ENCODE measurements around the gene DCUN1D5.

The DCUN1D5 gene

DNA sequence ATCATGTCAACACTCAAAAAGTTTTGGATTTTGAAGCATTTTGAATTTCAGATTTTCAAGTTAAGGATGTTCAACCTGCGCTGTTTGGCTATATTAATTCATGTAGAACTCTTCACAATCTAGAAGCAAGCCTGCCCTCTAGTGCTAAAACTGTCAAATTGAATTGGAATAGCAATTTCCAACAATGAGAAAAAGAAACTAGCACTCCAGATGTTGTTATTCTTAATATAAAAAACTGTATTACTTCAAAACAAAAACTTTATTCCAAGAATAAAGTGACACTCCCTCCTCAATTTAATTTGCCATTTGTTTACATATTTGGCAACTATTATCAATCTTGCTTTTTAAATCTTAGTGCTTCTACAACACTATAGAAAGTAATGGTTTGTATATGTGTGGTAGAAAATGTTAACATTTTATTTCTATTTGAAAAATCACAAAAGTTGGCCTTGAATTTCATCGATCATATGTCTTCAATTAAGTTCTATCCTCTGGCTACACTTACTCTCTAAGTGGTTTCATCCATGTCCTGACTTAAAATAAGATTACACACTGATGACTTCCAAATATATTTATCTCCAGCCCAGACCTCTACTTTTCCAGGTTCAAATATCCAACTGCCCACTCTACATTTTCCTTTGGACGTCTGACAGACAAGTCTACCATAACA, 36.6 kb downstream of the DCUN1D5 start:
- no peak for DNase-seq (ENCODE audit: low read depth in 2 of 3, low spot score in 1 of 3)

DNA sequence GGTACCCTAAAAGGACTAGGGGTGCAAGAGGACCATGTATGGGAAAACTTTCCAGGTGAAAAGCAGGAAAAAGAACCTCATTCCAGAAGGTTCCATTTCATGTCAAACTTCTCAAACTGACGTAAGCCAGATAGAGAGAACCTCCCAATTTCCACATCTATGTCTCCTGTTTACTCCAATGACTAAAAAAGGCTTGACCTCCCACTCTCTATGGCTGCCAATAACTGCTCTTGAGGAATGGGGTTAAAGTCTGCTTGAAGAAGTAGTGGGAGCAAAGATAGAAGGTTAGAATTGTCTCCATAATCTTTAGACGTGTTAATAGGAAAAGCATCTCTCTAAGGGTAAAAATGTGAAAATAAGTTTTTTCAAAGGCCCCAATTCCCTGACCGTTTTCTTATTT, 38.0 kb downstream of the DCUN1D5 start:
- DNase-seq (ENCODE audit: low read depth in 2 of 3, low spot score in 1 of 3): no peak

DNA sequence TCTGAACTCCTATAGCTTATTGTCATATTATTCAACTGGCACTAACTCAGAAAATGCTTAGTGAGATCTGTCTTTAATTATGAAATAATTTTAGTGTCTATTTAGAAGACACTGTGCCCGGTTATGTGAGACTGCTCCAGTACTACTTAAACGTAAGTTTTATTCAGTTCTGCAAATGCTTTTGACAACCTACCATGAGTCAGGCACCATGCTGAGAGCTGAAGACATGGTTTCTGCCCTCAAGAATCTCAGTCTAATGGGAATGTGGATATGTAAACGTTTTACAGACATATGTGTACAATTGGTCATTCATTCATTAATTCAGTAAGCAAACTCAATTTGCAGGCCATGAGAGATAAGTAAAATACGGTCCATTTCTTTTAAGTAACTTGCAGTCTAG, 40.0 kb downstream of the DCUN1D5 start:
- DNase-seq (ENCODE audit: low read depth in 2 of 3, low spot score in 1 of 3): no peak

- no peak for DNase-seq (ENCODE audit: low read depth in 2 of 3, low spot score in 1 of 3)
These were observed 40.7 kb downstream of the DCUN1D5 start for GRCh38 chr11:103051151-103051801.

DNA sequence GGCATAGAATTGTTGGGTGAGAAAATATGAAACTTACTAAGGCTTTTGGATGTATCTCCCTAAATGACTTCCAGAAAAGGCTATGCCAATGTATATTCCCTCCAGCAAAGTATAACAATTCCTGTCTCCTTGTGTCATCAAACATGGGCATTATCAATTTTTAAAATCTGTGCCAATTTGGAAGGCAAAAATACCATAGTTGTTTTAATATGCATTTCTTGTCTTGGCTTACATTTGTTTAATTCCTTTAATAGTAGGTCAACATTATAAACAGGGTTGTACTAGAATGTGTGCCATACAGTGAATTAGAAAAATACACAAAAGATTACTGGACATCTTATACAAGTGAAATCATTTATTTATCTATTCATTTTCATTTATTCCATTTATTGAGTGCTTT, 41.6 kb downstream of the DCUN1D5 start:
- no peak for DNase-seq (ENCODE audit: low read depth in 2 of 3, low spot score in 1 of 3)

- no peak for DNase-seq (ENCODE audit: low read depth in 2 of 3, low spot score in 1 of 3)
These were observed 44.1 kb downstream of the DCUN1D5 start for GRCh38 chr11:103047837-103048236.

DNA sequence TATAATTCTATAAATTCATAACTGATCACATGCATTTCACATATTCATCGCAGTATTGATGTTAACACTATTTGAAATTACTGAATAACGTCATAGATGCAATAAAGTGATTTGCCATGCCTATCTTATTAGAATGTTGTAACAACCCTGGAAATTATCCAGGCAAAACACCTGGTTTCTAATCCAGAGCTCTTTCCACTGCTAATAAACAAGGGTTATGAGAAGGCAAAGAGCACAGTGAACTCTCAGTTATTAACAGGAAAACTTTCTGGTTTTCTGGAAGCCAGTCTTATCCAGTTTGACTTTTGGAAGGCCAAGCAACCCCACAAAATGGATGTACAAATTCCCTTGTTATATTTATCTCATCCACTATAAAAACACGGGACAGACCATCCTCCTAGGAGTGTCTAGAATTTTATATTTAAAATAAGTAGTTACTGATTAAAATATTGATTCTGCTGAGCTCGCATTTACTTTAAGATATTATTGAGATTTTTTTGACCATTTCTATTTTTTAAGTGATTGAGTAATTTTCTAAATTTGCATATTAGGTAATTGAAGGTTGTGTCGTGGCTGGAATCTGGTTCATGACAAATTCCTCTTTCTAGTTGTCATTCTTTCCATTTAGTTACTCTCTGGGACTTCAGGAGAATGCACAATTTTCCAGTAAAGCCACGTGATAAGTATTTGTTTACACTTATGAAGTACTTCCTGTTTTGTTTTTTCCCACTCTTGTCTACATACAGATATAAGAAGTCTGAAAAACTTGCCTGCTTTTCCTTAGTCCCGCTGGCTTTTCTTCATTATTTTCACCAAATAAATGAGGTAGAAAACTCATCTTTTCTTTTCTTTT, 47.9 kb downstream of the DCUN1D5 start:
- DNase-seq (ENCODE audit: low read depth in 2 of 3, low spot score in 1 of 3): no peak

DNA sequence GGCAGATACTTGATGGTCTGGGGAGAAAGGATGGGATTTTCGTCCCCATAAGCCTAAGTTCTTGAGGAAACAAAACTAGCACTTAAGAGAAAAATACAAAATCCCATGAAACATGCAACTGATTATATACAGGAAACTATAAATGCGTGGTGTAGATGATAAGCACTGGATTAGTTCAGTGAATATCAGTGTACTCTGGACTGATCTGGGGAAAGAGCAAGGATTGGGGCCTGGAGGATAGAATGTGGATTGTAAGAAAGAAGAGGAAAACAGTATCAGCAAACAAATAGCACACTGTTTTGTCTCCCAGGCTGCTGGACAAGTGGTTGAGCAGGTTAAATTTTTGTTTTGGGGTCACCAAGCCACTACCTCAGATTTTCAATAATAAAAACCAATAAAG, 49.8 kb downstream of the DCUN1D5 start:
- no peak for DNase-seq (ENCODE audit: low read depth in 2 of 3, low spot score in 1 of 3)

DNA sequence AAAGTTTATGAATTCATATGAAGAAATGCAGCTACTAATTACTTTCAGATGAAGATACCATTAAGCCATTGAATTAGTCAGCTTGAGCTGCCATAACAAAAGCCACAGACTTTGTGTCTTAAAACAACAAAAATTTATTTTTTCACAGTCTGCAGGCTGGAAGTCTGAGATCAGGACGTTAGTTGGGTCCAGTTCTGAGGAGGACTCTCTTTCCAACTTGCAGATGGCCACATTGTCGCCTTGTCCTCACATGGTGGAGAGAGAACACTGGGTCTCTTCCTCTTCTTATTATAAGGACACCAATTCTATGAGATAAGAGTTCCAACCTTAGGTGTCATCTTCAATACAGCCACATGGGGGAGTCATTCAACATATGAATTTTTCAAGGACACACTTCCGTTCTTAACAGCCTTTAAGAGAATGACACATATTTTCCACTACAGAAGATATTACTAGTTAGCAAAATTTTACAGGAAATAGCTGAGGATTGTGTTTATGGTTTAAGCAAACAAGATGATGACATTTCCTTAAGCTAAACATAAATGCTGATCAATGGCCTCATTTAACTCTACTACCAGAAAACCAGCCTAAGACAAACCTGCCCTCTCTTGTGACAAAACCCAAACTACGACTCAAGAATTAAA, 56.0 kb downstream of the DCUN1D5 start:
- DNase-seq (ENCODE audit: low read depth in 2 of 3, low spot score in 1 of 3): peak in 1 of 3 donors; percentile 71

DNA sequence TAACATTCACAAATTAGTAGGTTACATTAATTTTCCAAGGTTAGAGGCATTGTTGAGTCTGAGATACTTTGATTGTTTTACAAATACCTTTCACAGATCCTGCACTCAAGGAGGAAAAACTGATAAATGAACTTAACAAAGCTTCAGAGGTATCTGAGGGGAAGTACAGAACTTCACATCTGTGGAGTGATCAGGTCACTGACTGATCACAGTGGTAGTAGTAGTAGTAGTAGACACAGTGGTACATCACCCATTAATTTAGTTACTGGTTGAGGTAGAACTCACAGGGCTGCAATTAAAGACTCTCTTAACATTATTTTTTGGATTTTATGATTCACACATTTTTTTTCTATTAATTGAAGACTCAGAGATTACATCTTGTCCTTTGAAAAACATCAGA, 56.7 kb downstream of the DCUN1D5 start:
- no peak for DNase-seq (ENCODE audit: low read depth in 2 of 3, low spot score in 1 of 3)

DNA sequence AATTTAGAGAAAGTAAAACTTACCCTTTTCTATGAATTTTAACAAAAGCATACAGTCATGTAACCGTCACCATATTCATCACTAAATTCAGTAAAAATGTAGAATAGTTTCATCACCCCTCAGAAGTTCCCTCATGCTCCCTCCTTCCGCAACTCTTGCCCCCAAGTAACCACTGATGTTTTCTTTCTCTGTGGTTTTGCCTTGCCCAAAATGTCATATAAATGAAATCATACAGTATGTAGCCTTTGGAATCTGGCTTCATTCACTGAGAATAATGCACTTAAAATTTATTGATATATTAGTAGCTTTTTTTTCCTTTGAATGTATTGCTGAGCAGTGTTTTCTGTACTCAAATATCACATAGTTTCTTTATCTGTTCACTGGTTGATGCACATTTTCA, 60.1 kb downstream of the DCUN1D5 start:
- no peak for DNase-seq (ENCODE audit: low read depth in 2 of 3, low spot score in 1 of 3)

GRCh38 chr11:103029401-103029800, 62.6 kb downstream of the DCUN1D5 start:
- no peak for DNase-seq (ENCODE audit: low read depth in 2 of 3, low spot score in 1 of 3)

DNA sequence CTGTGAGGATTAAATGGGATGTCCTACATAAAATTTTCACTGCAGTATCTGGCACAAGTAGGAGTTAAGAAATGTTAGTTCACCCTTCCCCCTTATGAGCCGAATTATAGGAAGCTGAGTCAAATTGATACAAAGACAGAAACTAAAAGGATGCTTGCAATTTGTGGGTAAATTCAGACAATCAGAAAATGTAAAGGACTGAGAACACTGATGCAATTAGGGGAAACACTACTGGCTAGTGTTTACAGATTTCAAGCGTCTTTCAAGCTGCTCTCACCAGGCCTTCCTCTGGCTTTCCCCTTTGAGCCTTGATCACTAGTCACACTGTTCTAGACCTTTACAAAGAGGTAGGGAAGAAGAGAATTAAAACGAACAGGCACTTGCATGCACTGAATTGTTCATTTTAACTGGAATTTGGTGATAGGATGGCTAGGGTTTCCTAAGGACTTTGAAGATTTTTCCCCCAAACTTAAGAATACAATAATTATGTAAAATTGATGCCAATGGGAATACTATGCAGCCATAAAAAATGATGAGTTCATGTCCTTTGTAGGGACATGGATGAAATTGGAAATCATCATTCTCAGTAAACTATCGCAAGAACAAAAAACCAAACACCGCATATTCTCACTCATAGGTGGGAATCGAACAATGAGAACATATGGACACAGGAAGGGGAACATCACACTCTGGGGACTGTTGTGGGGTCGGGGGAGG, 63.5 kb downstream of the DCUN1D5 start:
- peak in 2 of 3 donors; percentile 1 to 8 for DNase-seq (ENCODE audit: low read depth in 2 of 3, low spot score in 1 of 3)

GRCh38 chr11:103024086-103024485, 67.9 kb downstream of the DCUN1D5 start:
- no peak for DNase-seq (ENCODE audit: low read depth in 2 of 3, low spot score in 1 of 3)

DNA sequence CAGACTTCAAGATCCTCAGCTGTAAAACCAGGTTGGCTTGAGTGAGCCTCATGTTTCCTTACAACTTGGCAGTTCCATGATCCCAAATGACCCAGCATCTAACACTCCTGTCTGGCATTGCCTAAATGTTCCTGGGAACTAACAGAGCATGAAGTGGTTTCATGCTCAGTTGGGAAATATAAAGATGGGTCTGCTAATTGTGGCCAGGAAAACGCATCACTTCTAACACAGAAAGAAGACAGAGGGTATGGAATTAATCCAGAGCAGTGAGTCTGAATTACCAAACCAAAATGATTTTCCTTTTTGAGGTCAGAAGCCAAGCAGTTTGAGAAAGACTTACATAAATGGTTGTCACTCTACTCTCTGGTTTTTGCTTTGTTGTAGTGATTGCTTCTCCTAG, 75.9 kb downstream of the DCUN1D5 start:
- no peak for DNase-seq (ENCODE audit: low read depth in 2 of 3, low spot score in 1 of 3)

- DNase-seq (ENCODE audit: low read depth in 2 of 3, low spot score in 1 of 3): no peak
These were observed 78.5 kb downstream of the DCUN1D5 start for GRCh38 chr11:103013421-103013820.

Measured in stimulated activated CD4-positive, alpha-beta T cell treated with anti-CD3 and anti-CD28 coated beads, Interleukin-12 subunit alpha, Interleukin-12 subunit beta, amount 100 ng/mL, for 48 hours (primary cell).